Effector memory CD4-positive, alpha-beta T cell (primary cell): ENCODE results near the gene MRAP2.
"Not testable (repeated sequence)": the region's sequence is repeated elsewhere in the genome, so short reads cannot be mapped to it uniquely, and the experiment has no call there.

Experiments
- DNase-seq, 3 donors: peaks; one replicate each; pipeline ENCODE4 v3.0.0-alpha.2; 2020
- H3K27ac ChIP-seq: 2 replicates; pipeline ENCODE4 v1.7.0; 2013; ENCODE audit warnings: mild to moderate bottlenecking, low read length, moderate library complexity; ENCODE audit not compliant: insufficient read depth, poor library complexity, severe bottlenecking
- H3K27me3 ChIP-seq: replicated peaks from 2 replicates; pipeline ENCODE4 v1.7.0; 2013; ENCODE audit warnings: mild to moderate bottlenecking, low read length; ENCODE audit not compliant: insufficient read depth, control insufficient read depth, poor library complexity, severe bottlenecking
- H3K36me3 ChIP-seq: 2 replicates; pipeline ENCODE4 v1.7.0; 2013; ENCODE audit warnings: mild to moderate bottlenecking, low read length, moderate library complexity; ENCODE audit not compliant: control insufficient read depth, insufficient read depth
- H3K4me1 ChIP-seq: 2 replicates; pipeline ENCODE4 v1.7.0; 2013; ENCODE audit warnings: low read length, mild to moderate bottlenecking; ENCODE audit not compliant: control insufficient read depth, insufficient read depth, poor library complexity, severe bottlenecking
- H3K4me3 ChIP-seq: 2 replicates; pipeline ENCODE4 v1.7.0; 2013; ENCODE audit warnings: low read length, low read depth, mild to moderate bottlenecking; ENCODE audit not compliant: insufficient read depth, poor library complexity, severe bottlenecking
- H3K9me3 ChIP-seq: 2 replicates; pipeline ENCODE4 v1.7.0; 2013; ENCODE audit warnings: mild to moderate bottlenecking, low read length, moderate library complexity; ENCODE audit not compliant: control insufficient read depth

Gene MRAP2

GRCh38 chr6:84089081-84089480 lies 55.5 kb downstream of the MRAP2 start:
- no peak for DNase-seq
- Histone ChIP-seq H3K27me3 (no peaks in the 10 kb centered on the region), H3K4me1 (no peaks in the 10 kb centered on the region), H3K27ac (no peak overlapping the region), H3K9me3 (no peaks in the 10 kb centered on the region), H3K36me3 (no peaks in the 10 kb centered on the region), H3K4me3 (no peak overlapping the region)

DNA sequence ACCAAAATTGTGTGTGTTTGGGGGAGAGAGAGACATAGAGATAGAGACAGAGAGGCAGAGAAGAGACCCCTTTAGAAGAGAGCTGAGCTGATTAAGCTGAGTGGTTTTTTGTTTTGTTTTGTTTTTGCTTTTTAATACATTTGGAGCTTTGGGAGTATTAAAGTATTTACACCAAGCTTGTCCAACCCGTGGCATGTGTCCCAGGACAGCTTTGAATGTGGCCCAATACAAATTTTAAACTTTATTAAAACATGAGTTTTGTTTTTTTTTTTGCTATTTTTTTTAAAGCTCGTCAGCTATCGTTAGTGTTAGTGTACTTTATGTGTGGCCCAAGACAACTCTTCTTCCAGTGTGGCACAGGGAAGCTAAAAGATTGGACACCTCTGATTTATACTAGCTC lies 56.0 kb downstream of the MRAP2 start:
- Histone ChIP-seq H3K9me3 (no peaks in the 10 kb centered on the region), H3K27me3 (no peaks in the 10 kb centered on the region), H3K27ac (no peak overlapping the region), H3K36me3 (no peaks in the 10 kb centered on the region), H3K4me3 (no peak overlapping the region), H3K4me1 (no peaks in the 10 kb centered on the region)
- no peak for DNase-seq

GRCh38 chr6:84093441-84094435 lies 60.2 kb downstream of the MRAP2 start:
- Histone ChIP-seq H3K4me3 (no peak overlapping the region), H3K27me3 (no peaks in the 10 kb centered on the region), H3K27ac (no peak overlapping the region), H3K36me3 (no peaks in the 10 kb centered on the region), H3K9me3 (no peaks in the 10 kb centered on the region), H3K4me1 (no peaks in the 10 kb centered on the region)
- no peak for DNase-seq

DNA sequence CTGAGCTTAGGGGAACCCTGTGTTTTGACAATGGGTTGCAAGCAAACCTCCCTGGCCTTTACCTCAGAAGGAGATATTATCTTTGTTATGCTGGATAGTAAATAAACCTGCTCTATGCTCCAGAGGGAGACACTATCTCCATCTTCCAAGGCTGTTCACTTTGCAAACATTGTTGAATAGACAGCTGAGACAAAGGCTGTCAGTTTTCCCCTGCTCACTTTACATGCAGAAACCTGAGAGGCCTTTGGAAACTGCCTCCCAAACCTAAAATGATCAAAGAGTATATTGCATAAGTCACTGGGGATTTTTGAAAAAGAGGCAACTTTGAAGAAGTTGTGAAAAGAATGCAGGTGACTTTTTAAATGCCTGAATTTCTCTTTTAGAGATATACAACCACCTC lies 61.6 kb downstream of the MRAP2 start:
- no peak for DNase-seq
- Histone ChIP-seq H3K27ac (no peak overlapping the region), H3K4me3 (no peak overlapping the region)

DNA sequence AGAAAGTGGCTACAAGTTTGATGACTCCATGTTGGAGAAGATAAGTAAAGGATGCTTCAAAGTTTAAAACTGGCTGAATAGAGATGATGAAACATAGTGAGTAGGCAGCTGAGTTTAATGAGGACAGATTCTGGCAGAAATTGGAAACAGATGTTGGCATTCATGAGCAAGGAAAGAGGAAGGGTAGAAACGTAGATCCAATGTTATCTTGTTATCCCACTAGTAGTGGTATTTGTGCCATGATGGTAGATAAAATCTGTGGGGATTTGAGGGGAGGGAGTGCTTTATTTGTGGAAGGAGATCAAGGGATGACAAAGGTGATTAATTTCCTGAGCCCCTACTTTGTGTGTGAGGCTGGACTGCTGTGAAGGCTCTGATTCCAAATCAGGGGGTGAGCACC lies 69.5 kb downstream of the MRAP2 start:
- Histone ChIP-seq H3K27ac (no peak overlapping the region), H3K4me3 (no peak overlapping the region), H3K4me1 (no peaks in the 10 kb centered on the region), H3K36me3 (no peaks in the 10 kb centered on the region), H3K9me3 (no peaks in the 10 kb centered on the region), H3K27me3 (no peaks in the 10 kb centered on the region)
- no peak for DNase-seq

More for the DNA sequence above, 61.6 kb downstream of the MRAP2 start:
- no peaks in the 10 kb centered on the region for H3K36me3 ChIP-seq
- H3K27me3 ChIP-seq: no peaks in the 10 kb centered on the region
- H3K9me3 ChIP-seq: no peaks in the 10 kb centered on the region
- no peaks in the 10 kb centered on the region for H3K4me1 ChIP-seq

- H3K9me3 ChIP-seq, H3K4me1 ChIP-seq, H3K27me3 ChIP-seq, H3K4me3 ChIP-seq, H3K36me3 ChIP-seq, DNase-seq, H3K27ac ChIP-seq: not testable (repeated sequence)
Measured at GRCh38 chr6:84105215-84105924, 71.8 kb downstream of the MRAP2 start.

- Histone ChIP-seq H3K36me3 (no peaks in the 10 kb centered on the region), H3K4me1 (no peaks in the 10 kb centered on the region), H3K27me3 (no peaks in the 10 kb centered on the region), H3K27ac (no peak overlapping the region), H3K9me3 (no peaks in the 10 kb centered on the region), H3K4me3 (no peak overlapping the region)
- no peak for DNase-seq
Measured at GRCh38 chr6:84107495-84107894, 73.9 kb downstream of the MRAP2 start.

DNA sequence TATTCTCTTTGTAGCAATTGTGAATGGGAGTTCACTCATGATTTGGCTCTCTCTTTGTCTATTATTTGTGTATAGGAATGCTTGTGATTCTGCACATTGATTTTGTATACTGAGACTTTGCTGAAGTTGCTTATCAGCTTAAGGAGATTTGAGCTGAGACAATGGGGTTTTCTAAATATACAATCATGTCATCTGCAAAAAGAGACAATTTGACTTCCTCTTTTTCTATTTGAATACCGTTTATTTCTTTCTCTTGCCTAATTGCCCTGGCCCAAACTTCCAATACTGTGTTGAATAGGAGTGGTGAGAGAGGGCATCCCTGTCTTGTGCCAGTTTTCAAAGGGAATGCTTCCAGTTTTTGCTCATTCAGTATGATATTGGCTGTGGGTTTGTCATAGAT lies 77.8 kb downstream of the MRAP2 start:
- not testable (repeated sequence) for H3K27ac ChIP-seq, H3K36me3 ChIP-seq, H3K9me3 ChIP-seq, H3K27me3 ChIP-seq, H3K4me1 ChIP-seq, DNase-seq, H3K4me3 ChIP-seq

DNA sequence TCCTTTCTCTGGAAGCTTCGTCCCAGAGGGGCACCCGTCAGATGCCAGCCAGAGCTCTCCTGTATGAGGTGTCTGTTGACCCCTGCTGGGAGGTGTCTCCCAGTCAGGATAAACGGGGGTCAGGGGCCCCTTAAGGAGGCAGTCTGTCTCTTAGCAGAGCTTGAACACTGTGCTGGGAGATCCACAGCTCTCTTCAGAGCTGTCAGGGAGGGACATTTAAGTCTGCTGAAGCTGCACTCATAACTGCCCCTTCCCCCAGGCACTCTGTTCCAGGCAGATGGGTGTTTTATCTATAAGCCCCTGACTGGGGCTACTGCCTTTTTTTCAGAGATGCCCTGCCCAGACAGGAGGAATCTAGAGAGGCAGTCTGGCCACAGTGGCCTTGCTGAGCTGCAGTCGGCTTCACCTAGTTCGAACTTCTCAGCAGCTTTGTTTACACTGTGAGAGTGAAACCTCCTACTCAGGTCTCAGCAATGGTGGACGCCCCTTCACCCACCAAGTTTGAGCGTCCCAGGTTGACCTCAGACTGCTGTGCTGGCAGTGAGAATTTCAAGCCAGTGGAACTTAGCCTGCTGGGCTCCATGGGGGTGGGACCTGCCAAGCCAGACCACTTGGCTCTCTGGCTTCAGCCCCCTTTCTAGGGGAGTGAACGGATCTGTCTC lies 81.5 kb downstream of the MRAP2 start:
- H3K36me3 ChIP-seq, H3K27me3 ChIP-seq, H3K9me3 ChIP-seq, H3K4me3 ChIP-seq, H3K27ac ChIP-seq, DNase-seq, H3K4me1 ChIP-seq: not testable (repeated sequence)

DNA sequence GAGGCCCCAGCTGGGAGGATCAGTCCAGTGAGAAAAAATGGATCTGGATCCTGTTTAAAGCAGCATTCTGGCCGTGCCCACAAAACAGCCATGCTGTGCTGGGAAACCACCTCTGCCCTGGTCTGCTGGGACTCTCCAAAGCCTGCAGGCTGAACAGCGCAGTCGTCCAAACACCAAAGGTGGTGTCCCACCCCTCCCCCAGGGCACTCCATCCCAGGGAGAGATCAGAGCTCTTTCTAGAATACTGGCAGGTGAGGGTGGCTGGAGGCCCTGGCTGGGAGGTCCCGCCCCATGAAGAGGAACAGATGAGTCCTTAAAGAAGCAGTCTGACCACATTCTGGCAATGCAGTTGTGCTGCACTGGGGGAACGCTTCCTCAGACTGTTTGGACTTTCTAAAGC lies 84.6 kb downstream of the MRAP2 start:
- Histone ChIP-seq H3K36me3 (no peaks in the 10 kb centered on the region), H3K4me1 (no peaks in the 10 kb centered on the region), H3K27ac (no peak overlapping the region), H3K9me3 (no peaks in the 10 kb centered on the region), H3K27me3 (no peaks in the 10 kb centered on the region), H3K4me3 (no peak overlapping the region)
- DNase-seq: no peak
